Stimulated activated CD8-positive, alpha-beta memory T cell treated with anti-CD3 and anti-CD28 coated beads, Interleukin-7, amount 100 ng/mL, for 1 hour (primary cell): ENCODE measurements around the gene SKIC2.
"Not testable (repeated sequence)": the region's sequence is repeated elsewhere in the genome, so short reads cannot be mapped to it uniquely, and the experiment has no call there.

ENCODE experiments used
- DNase-seq, 2 donors: peaks; one replicate each; pipeline ENCODE4 v3.0.0-alpha.2; 2020; ENCODE audit warnings: low read depth in 2 of 2

Gene SKIC2

DNA sequence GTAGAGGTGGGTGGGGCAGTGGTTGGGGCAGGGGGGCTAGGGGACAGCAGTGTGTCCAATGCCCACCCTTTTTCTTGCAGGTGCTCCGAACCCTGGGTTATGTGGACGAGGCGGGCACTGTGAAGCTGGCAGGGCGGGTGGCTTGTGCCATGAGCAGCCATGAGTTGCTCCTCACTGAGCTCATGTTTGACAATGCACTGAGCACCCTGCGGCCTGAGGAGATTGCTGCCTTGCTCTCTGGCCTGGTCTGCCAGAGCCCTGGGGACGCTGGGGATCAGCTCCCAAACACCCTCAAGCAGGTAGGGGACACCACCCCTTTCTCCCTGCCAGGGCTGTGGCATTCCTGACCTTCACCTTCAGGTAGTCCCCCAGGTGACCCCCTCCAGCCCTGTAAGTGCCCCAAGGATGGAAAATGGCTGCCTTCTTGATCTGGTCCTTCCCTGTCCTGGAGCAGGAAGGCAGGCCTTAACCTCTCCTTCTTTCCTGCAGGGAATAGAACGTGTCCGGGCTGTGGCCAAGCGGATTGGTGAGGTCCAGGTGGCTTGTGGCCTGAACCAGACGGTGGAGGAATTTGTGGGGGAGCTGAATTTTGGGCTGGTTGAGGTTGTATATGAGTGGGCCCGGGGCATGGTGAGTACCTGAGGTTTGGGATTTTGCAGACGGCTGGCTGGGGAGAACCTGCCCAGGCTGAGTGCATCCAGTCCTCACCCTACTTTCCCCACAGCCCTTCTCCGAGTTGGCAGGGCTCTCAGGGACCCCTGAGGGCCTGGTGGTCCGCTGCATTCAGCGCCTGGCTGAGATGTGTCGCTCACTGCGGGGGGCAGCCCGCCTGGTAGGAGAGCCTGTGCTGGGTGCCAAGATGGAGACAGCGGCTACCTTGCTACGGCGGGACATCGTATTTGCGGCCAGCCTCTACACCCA, 10.1 kb downstream of the SKIC2 start:
- no peak for DNase-seq

GRCh38 chr6:31969712-31970603, 11.0 kb downstream of the SKIC2 start:
- DNase-seq: no peak

DNA sequence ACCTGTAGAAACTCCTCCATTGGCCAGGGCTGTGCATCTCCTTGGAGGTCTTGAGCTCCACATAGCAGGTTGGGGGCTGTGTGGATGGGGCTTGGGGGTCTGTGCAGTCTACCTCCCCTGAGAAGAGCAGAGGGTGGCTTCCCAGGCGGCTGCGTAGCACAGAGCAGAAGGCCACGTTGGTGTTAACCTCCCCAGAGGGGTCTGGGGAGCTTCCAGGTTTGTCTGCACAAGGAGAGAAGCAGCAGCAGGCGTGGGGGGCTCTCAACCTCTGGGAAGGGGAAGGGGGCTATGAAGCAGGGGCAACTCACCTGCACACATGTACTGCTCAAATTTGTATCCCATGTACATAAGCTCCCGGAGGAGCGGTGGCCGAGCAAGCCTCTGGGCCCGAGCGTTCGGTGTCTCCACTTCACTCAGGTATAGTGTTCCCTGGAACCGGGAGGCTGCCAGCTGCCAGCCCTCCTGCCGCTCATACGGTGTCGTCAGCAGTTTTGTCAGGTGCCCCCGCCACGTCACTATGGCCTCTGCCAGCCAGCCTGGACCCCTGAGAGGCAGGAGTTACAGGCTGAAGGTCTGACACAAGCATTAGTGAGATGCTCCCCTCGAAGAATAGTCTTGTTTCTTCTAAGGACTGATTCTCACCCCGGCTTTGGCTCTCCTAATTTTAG, 11.8 kb downstream of the SKIC2 start:
- DNase-seq: no peak

- DNase-seq: no peak
These were observed 12.5 kb downstream of the SKIC2 start for GRCh38 chr6:31971279-31971992.

GRCh38 chr6:31971993-31972708, 13.2 kb downstream of the SKIC2 start, which contains the start of gene DXO:
DXO (minus strand) TSS chr6:31972138; CDS start chr6:31971675, 463 bp downstream.
- peak; percentile 88 to 93 for DNase-seq

GRCh38 chr6:31972709-31973350, 13.9 kb downstream of the SKIC2 start:
- no peak for DNase-seq

DNA sequence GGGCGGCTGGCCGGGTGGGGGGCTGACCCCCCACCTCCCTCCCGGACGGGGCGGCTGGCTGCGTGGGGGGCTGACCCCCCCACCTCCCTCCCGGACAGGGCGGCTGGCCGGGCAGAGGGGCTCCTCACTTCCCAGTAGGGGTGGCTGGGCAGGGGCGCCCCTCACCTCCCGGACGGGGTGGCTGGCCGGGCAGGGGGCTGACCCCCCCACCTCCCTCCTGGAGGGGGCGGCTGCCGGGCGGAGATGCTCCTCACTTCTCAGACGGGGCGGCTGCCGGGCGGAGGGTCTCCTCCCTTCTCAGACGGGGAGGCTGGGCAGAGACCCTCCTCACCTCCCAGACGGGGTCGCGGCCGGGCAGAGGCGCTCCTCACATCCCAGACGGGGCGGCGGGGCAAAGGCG, 17.1 kb downstream of the SKIC2 start:
- DNase-seq: not testable (repeated sequence)

DNA sequence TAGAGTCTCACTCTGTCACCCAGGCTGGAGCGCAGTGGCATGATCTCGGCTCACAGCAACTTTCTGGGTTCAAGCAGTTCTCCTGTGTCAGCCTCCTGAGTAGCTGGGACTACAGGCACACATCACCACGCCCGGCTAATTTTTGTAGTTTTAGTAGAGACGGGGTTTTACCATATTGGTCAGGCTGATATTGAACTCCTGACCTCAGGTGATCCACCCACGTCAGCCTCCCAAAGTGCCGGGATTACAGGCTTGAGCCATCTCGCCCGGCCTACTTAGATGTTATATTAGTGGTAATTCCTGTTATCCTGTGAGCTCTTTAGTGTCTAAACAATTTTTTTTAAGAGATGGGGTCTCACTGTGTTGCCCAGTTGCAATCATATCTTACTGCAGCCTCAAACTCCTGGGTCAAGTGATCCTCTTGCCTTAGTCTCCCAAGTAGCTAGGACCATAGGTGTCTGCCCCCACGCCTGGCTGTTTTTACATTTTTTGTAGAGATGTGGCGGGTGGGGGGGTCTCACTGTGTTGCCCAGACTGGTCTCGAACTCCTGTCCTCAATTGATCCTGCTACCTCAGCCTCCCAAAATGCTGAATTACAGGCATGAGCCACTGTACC, 18.9 kb downstream of the SKIC2 start:
- DNase-seq: no peak

- DNase-seq: no peak
These were observed 19.9 kb downstream of the SKIC2 start for GRCh38 chr6:31978831-31979230.

DNA sequence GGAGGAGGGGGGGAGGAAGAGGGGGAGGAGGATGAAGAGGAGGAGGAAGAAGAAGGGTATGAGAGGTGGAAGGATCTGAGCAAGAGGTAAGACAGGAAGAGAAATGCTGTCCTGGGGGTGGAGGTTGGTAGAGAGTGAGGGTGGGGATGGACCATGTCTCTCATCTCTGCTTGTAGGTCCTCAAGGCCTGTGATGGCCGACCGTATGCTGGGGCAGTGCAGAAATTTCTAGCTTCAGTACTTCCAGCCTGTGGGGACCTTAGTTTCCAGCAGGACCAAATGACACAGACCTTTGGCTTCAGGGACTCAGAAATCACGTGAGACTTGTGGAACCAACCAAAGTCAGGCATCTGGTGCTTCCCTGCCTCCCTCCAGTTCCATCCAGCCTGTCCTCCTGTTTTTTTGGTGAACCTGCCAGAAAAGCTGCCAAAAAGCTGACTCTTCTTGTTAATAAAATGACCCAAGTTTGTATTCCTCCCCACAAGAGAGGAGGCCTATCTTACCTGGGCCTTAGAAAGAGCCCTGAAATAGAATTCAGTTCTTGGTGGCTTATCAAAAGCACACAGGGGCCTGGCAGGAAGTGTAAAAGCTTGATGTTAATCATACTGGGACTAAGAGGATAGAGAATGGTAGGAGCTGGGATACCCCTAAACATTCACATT, 20.4 kb downstream of the SKIC2 start:
- no peak for DNase-seq

DNA sequence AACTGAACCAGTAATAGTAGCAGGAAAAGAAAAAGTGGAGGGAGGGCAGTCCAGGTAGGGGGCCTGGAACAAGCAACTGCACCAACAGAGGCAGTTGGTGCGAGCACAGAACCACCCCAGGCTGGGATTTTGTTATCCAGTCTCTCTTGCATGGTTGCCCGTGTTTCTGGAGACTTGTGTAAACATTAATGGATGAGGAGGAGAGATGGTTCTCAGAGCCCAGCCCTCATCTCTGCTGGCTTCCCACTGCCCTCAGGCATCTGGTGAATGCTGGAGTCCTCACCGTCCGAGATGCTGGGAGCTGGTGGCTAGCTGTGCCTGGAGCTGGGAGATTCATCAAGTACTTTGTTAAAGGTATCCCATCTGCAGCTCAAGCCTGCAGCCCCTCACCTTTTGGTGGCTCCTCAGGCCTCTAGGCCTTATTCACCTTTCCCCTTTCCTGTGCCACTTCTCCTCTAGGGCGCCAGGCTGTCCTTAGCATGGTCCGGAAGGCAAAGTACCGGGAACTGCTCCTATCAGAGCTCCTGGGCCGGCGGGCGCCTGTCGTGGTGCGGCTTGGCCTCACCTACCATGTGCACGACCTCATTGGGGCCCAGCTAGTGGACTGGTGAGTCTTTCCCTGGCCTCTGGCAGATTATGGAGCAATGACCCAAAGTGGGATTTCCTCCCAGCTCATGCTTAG, 21.4 kb downstream of the SKIC2 start:
- not testable (repeated sequence) for DNase-seq

DNA sequence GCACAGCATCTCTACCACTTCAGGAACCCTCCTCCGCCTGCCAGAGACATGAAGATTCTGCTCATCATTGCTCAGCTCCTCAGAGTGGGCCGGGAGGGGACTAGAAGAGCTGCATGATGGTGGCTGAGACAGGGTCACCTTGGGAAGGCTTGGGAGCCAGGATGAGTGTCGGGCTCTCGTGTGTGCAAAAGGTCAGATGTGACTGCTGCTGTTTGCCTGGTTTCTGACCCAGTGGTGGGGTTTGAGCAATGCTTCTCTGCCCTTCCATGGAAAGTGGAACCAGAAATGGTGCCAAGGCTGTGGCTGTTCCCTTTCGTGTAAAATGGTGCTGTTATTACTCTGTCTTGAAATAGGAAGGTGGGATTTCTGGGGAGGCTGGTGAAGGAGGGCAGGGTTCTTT, 22.0 kb downstream of the SKIC2 start:
- DNase-seq: not testable (repeated sequence)

DNA sequence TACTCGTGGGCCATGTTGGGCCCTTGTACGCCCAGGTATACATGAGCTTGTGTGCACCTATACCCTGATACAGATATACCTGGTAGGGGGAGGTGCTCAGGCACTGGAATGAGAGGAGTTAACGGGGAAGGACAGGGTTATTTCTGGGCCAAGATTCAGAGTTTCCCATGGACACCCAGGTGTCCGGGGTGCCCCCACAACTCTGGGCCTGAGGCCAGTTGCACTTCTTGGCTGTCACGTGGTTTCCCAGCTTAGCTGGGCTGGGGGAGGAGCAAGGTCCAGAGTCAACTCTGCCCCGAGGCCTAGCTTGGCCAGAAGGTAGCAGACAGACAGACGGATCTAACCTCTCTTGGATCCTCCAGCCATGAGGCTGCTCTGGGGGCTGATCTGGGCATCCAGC, 22.8 kb downstream of the SKIC2 start, which contains the start of gene C4A:
C4A (plus strand) TSS at position 314 of the 400 bp plus-strand sequence; CDS start at position 365, 51 bp downstream.
- DNase-seq: not testable (repeated sequence)

DNA sequence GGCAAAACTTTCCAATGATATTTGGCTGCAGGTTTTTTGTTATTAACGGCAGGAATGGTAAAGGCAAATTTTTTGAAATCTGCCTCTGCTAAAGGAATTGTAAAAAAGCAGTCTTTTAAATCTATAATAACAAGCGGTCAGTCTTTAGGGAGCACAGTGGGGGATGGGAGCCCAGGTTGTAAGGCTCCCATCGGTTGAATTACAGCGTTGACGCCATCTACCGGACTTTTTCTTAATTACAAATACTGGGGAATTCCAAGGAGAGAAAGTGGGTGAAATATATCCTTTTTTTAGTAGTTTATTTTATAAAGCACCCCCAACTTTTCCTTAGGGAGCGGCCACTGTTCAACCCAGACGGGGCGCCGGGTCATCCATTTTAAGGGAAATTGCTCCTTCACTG, 30.4 kb downstream of the SKIC2 start:
- not testable (repeated sequence) for DNase-seq

DNA sequence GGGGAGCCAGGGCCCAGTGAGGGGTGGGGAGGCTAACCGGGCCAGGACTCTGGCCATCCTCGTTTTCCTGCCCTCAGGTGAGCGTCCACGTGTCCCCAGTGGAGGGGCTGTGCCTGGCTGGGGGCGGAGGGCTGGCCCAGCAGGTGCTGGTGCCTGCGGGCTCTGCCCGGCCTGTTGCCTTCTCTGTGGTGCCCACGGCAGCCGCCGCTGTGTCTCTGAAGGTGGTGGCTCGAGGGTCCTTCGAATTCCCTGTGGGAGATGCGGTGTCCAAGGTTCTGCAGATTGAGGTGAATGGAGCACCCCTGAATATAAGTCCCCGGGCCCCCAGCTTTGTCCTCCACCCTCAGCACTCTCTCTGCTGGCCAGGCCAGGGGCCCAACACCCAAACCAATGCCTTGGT, 35.4 kb downstream of the SKIC2 start:
- DNase-seq: not testable (repeated sequence)

DNA sequence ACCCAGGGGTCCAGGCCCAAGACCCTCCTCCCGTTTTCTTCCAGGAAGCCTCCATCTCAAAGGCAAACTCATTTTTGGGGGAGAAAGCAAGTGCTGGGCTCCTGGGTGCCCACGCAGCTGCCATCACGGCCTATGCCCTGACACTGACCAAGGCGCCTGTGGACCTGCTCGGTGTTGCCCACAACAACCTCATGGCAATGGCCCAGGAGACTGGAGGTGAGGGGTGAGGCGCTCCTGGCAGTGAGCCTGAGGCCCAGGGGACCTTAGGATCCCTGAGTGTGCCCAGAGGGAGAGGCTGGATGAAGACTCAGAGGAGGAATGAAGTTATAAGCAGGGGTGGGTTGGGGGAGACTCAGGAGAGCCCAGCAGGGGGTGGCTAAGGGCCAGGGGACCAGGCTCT, 37.4 kb downstream of the SKIC2 start:
- DNase-seq: not testable (repeated sequence)

GRCh38 chr6:32002546-32003268, 43.7 kb downstream of the SKIC2 start:
- not testable (repeated sequence) for DNase-seq

- DNase-seq: not testable (repeated sequence)
These were observed 44.3 kb downstream of the SKIC2 start for GRCh38 chr6:32003301-32003700.
